ENCODE data around the gene GNA15. TPM values are rescaled to one million over a fixed set of nuclear protein-coding genes. Genes with fewer than 3 reads are reported as not detected.
"Not testable (repeated sequence)": the region's sequence is repeated elsewhere in the genome, so short reads cannot be mapped to it uniquely, and the experiment has no call there.

GNA15 gene
- total RNA-seq, 4 donors from 2014 or later: 74.3 to 105 (median 84.2) TPM

GRCh38 chr19:3201911-3202310 is 66.1 kb downstream of the GNA15 start:
- TF ChIP-seq POLR2A (IDR thresholded peaks at IDR 0.05) (no peak), CTCF (IDR thresholded peaks at IDR 0.05) (no peak)
- 90 to 92% methylated on average over 13 to 14 of the region's 14 CpGs for WGBS, 2 donors
- intact Hi-C loops (cut with DNase I; ENCODE audit: low total_unique reads): no loop called here
- no peak for DNase-seq (ENCODE audit: low spot score in 2 of 2)
- no peak overlapping the region for H3K4me3 ChIP-seq (ENCODE audit: low read depth, poor library complexity, severe bottlenecking)

- 85 to 89% methylated on average over 10 to 12 of the region's 12 CpGs for WGBS, 2 donors
- no peak for DNase-seq (ENCODE audit: low spot score in 2 of 2)
- TF ChIP-seq POLR2A (IDR thresholded peaks at IDR 0.05) (no peak), CTCF (IDR thresholded peaks at IDR 0.05) (no peak)
- intact Hi-C loops (cut with DNase I; ENCODE audit: low total_unique reads): no loop called here
- H3K4me3 ChIP-seq (ENCODE audit: low read depth, poor library complexity, severe bottlenecking): no peak overlapping the region
Measured at GRCh38 chr19:3202346-3202745, 66.5 kb downstream of the GNA15 start.

GRCh38 chr19:3202895-3203294 is 67.1 kb downstream of the GNA15 start:
- DNase-seq (ENCODE audit: low spot score in 2 of 2); H3K4me3 ChIP-seq (ENCODE audit: low read depth, poor library complexity, severe bottlenecking); intact Hi-C loops (cut with DNase I; ENCODE audit: low total_unique reads): not testable (repeated sequence)
- WGBS, 2 donors: 93 to 94% methylated on average over 7 of the region's 7 CpGs

- H3K4me3 ChIP-seq (ENCODE audit: low read depth, poor library complexity, severe bottlenecking): no peak overlapping the region
- intact Hi-C loops (cut with DNase I; ENCODE audit: low total_unique reads): no loop called here
- no peak for TF ChIP-seq CTCF (IDR thresholded peaks at IDR 0.05)
- TF ChIP-seq POLR2A (IDR thresholded peaks at IDR 0.05): no peak
- DNase-seq (ENCODE audit: low spot score in 2 of 2): no peak
- 92 to 98% methylated on average over 23 to 30 of the region's 43 CpGs for WGBS, 2 donors
Measured at GRCh38 chr19:3203805-3204645, 68.2 kb downstream of the GNA15 start.

- WGBS, 2 donors: 92 to 96% methylated on average over 34 to 35 of the region's 35 CpGs
- TF ChIP-seq POLR2A (IDR thresholded peaks at IDR 0.05) (no peak), CTCF (IDR thresholded peaks at IDR 0.05) (no peak)
- intact Hi-C loops (cut with DNase I; ENCODE audit: low total_unique reads): no loop called here
- no peak overlapping the region for H3K4me3 ChIP-seq (ENCODE audit: low read depth, poor library complexity, severe bottlenecking)
- DNase-seq (ENCODE audit: low spot score in 2 of 2): no peak
Measured at GRCh38 chr19:3204646-3205275, 68.9 kb downstream of the GNA15 start.

GRCh38 chr19:3206216-3206953 is 70.6 kb downstream of the GNA15 start:
- no peak for DNase-seq (ENCODE audit: low spot score in 2 of 2)

More at GRCh38 chr19:3206216-3206953, 70.6 kb downstream of the GNA15 start:
- WGBS, 2 donors: 96 to 97% methylated on average over 17 to 28 of the region's 28 CpGs
- no peak overlapping the region for H3K4me3 ChIP-seq (ENCODE audit: low read depth, poor library complexity, severe bottlenecking)
- TF ChIP-seq POLR2A (IDR thresholded peaks at IDR 0.05) (no peak), CTCF (IDR thresholded peaks at IDR 0.05) (no peak)
- intact Hi-C loops (cut with DNase I; ENCODE audit: low total_unique reads): no loop called here
